Placental pericyte (primary cell): ENCODE measurements around the gene ARIH2. TPM values are rescaled to one million over a fixed set of nuclear protein-coding genes. Genes with fewer than 3 reads are reported as not detected.

Experiments
- small RNA-seq: library from RNA; depleted of rRNA; stranded (forward); fragments of <200 nt; gene quantifications from one replicate; pipeline ENCODE3, GENCODE V24; 2012; ENCODE audit warnings: low replicate concordance
- total RNA-seq: library from RNA; depleted of rRNA; stranded (reverse); fragments of >200 nt; gene quantifications from 2 replicates; pipeline ENCODE4 v1.2.3, GENCODE V29; 2012

Gene ARIH2
- total RNA-seq: 91.7 and 92.5 TPM in 2 replicates

DNA sequence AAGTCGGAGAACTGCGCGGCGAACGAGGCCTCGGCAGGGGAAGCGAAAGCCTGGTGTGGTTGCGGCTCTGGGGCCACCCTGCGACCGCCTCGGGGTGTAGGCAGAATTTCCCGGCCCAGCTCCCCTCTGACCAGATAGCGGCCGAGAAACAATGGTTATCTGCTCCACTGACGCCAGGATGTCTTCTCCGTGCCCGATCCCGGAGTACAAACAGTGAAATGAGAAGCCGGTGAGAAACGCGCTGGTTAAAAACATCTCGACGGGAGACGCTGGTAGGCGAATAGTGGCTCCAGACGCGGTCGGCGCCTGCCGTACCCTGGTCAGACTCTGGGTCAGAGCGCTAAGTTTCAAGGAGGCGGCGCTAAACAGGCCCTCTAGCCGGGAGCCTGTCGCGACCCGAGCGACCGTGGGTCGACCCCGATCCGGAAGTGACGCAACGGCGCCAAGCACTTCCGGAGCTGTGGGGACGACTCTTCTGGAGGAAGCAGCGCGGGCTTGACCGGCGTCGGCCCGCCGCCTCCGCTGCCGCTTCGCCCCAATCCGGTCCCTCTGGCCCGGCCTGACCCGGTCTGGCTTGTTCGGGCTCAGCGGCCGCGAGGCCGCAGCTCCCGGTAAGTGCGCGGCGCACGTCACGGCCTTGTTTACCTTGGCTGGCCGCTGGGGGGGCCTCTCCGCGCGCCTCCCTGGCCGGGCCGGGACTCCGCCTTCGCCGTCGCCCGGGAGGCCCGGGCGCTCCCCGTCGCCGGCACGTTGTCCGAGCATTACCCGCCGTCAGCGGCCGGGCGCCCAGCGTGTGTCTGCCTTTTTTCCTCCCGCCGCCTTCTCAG, at the start of gene ARIH2:
ARIH2 (plus strand) TSS at position 455 of the 827 bp plus-strand sequence. CDS start 8,717 bp downstream, outside the sequence.

DNA sequence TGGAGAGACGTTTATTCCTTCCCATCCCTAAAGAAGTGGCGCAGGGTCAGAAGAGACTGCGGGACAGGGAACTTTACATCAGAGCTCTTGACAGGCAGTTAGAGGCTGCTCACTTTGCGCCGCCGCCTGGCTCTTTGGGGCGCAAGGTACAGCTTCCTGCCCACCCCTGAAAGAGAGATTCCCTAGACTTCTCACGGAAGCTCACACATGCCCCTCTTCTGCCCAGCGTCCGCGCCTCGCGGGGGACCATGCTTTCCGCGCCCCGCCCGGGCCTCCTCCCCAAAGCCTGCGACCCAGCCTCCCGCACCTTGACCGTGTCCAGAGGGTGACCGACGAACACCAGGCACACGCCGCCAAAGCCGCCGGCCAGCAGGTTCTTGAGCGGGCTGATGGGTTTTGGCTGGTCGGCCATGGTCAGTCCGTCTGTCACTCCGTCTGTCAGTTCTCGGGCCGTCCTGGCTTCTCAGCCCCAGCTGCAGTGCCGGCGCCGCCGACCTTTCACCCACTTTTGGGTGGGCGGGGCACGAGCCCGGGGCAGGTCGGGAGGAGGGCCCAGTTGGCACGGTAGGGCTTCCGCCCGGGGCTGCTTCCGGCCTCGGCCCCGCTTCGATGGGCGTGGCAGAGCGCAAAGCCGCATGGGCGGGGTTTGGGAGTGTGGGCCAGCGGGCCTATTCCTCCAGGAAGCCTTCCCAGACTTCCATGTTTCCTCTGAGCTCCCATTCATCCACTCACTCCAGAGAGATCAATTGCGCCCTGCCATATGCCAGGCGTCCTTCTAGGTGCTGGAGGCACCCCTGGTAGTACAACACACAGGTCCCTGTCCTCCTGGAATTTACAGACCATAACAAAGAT, 20.0 kb upstream of the ARIH2 start, which contains the start of gene SLC25A20:
SLC25A20 (minus strand) TSS at position 500 of the 852 bp plus-strand sequence; CDS start at position 412, 88 bp downstream.

DNA sequence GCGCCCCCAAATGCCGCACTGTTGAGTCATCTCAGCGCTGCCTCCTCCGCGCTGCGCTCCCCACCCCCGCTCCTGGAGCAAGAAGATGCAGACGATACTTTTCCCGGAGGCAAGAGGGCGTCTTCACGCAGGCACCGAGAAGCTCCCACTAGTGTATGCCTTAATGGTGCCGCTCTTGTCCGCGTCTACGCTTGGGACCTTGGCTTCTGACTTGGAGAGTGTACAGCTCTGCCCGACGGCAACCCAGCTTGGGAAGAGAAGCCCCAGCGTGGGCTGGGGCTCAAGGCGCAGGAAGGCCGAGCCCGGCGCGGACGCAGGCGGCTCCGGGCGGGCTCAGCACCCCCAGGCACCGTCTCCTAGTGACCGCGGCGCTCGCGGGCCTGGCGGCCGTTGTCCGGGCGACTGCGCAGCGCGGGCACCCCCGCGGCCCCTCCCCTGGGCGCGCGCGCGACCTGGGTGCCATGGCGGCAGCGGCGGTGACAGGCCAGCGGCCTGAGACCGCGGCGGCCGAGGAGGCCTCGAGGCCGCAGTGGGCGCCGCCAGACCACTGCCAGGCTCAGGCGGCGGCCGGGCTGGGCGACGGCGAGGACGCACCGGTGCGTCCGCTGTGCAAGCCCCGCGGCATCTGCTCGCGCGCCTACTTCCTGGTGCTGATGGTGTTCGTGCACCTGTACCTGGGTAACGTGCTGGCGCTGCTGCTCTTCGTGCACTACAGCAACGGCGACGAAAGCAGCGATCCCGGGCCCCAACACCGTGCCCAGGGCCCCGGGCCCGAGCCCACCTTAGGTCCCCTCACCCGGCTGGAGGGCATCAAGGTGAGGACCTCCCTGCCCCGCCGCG, 71.4 kb downstream of the ARIH2 start, which contains the start of gene P4HTM:
P4HTM (plus strand) TSS at position 446 of the 840 bp plus-strand sequence; CDS start at position 462, 16 bp downstream.

DNA sequence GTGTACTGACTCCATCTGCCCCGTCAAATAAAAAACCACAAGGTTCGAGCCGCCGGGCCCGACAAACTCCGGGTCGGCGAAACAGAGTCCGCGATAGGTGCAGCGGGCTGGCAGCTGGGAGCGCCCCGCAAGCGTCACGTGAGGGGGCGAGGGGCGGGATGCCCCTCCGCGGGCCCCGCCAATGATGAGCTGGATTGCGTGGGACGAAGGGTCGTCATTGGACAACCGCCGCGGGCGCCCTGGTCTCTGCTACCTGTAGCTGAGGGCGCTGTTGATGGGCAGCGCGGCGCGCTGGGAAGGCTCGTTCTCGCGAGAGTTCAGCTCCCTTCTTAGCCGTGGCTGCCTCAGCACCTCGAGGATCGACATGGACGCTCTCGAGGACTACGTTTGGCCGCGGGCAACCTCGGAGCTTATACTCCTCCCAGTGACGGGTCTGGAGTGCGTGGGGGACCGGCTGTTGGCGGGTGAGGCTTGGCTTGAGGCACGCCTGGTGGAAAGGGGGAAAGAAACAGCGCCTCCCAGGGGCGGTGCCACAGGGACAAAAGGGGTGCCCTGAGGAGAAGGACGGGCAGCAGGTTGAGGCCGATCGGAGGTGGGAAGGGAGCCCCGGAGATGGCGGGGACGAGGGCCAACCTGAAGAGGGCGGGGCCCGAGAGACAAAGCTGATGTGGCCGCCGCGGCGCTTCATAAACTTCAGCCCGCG, 88.6 kb downstream of the ARIH2 start, which contains the start of gene WDR6:
WDR6 (plus strand) TSS at position 324 of the 703 bp plus-strand sequence; CDS start at position 365, 41 bp downstream.

DNA sequence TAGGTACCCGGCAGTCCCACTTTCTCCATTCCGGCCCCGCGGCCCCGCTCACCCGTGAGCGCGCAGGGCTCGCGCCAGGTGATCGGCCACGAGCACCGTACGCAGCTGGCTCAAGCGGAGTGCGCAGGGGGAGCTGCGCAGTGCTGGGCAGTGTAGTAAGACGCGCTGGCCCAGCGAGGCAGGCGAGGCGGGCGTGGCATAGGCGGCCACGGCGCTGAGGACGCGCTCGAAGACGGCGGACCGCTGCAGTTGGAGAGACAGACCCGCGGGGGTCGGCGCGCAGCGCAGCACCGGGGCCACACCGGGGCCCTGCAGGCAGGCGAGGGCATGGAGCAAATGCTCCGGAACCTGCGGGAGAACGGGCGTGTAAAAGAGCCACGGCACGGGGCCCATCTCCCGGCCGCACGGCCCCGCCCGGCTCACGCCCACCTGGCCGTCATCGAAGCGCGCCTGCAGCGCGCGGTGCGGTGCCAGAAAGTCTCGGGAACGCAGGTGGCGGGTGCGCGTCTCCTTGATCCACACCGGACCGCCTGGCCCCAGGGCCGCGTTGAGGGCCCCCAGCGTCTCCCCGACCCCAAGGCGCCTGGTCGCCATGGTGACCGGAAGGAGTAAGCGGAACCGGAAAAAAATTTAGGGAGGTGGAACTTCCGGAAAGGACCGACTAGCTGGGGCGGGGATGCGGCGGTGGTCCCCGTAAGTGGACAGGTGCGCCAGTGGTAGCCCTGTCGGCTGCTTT, 99.5 kb downstream of the ARIH2 start, which contains the start of gene DALRD3:
DALRD3 (minus strand) TSS at position 610 of the 736 bp plus-strand sequence; CDS start at position 594, 16 bp downstream.

DNA sequence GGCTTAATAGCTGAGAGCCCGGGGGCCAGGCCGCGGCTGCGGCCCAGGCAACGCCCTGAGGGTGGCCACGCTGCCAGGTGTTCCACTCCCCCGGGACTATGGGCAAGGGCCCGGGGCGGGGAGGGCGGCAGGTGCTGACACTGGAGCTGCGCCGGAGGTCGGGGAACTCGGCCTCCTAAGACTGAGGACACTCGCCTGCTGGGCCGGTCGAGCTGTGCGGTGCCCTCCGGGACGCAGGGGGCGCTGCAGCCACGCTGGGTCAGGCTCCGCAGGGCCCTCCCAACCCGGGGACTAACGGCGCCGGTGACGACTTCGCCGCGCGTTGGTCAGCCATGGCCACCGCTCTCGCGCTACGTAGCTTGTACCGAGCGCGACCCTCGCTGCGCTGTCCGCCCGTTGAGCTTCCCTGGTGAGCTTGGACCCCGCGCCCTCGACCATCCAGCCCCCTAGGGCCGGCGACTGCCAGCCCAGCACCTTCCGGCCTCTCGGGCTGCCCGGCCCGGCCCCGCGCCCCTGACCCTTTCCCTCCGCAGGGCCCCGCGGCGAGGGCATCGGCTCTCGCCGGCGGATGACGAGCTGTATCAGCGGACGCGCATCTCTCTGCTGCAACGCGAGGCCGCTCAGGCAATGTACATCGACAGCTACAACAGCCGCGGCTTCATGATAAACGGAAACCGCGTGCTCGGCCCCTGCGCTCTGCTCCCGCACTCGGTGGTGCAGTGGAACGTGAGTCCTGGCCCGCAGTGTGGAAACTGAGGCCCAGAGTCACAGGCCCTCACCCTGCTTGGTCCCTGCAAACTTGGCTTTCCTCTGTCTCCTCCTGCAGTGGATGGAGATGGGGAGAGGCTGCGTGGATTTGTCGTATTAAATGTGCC, 103.4 kb downstream of the ARIH2 start, which contains the start of gene NDUFAF3:
NDUFAF3 (plus strand) TSS at position 309 of the 875 bp plus-strand sequence; CDS start at position 333, 24 bp downstream.

DNA sequence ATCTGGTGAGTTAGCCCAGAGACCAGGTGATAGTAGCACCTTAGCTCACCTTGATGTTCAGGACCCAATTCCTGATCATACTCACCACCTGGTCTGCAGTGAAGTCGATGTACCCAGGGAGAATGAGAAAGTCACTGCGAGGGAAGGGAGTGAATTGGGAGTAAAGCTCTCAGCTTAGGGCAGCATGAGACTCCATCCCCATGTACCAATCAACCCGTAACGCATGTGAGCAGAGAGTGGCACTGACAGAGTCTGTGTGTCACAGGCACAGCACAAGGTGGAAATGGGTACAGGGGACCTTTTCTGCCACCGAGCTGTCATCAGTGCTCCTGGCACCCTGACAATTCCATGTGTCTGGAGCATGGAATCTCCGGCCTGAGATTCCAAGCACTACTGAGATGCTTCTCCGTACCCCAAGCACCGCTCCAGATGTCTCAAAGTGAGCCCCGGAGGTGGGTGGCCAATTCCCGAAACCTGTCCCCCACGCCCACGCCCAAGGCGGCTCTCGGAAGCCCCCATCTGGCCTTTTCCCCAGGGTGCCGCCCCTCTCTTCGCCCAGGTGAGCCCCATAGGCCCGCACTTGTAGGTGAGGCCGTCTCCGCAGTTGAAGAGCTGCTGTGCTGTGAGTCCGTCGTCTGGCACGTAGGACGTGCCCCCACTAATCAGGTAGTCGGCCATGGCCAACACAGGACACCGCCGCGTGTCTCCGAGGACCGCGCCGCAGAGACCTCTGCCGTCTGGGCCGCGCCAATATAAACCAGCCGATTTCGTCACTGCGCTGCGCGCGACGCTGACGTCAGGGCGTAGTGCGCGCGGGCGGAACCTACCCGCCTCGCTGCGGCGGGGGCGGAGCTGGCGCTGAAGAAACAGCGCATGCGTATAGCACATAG, 110.3 kb downstream of the ARIH2 start, which contains the start of gene IMPDH2:
IMPDH2 (minus strand) TSS at position 726 of the 890 bp plus-strand sequence; CDS start at position 678, 48 bp downstream.

Small RNA genes within 50 kb of the gene (small RNA-seq; reads per million reads assigned to genes)
- gene MIR191 (25,771 reads per million, percentile 100 among the genes with 10 or more reads in this experiment), gene MIR425 (1,169 reads per million, percentile 100 among the genes with 10 or more reads in this experiment)

Other genes with a start within 250 kb of the ARIH2 start
- 21.9 and 23.8 TPM in 2 replicates for gene NCKIPSD, start 232.9 kb upstream of the ARIH2 start, total RNA-seq
- 38.7 and 39.9 TPM in 2 replicates for gene IP6K2, start 201.6 kb upstream of the ARIH2 start, total RNA-seq
- 35.5 and 73.4 TPM in 2 replicates for gene PRKAR2A, start 71.0 kb upstream of the ARIH2 start, total RNA-seq
- gene SLC25A20, start 20.0 kb upstream of the ARIH2 start, total RNA-seq: 17.1 and 18.6 TPM in 2 replicates
- 24.5 and 25.9 TPM in 2 replicates for gene P4HTM, start 71.4 kb downstream of the ARIH2 start, total RNA-seq
- 89.9 and 94.8 TPM in 2 replicates for gene WDR6, start 88.5 kb downstream of the ARIH2 start, total RNA-seq
- 54.1 and 59.1 TPM in 2 replicates for gene DALRD3, start 99.7 kb downstream of the ARIH2 start, total RNA-seq
- gene NDUFAF3, start 103.3 kb downstream of the ARIH2 start, total RNA-seq: 39.4 and 56.9 TPM in 2 replicates
- 196 and 272 TPM in 2 replicates for gene IMPDH2, start 110.6 kb downstream of the ARIH2 start, total RNA-seq
- 139 and 158 TPM in 2 replicates for gene QRICH1, start 175.2 kb downstream of the ARIH2 start, total RNA-seq
- gene QARS1, start 185.9 kb downstream of the ARIH2 start, total RNA-seq: 408 and 447 TPM in 2 replicates
- 44.8 and 56.7 TPM in 2 replicates for gene USP19, start 202.0 kb downstream of the ARIH2 start, total RNA-seq
- 303 and 395 TPM in 2 replicates for gene LAMB2, start 214.2 kb downstream of the ARIH2 start, total RNA-seq
- gene CCDC71, start 247.5 kb downstream of the ARIH2 start, total RNA-seq: 28.5 and 30.0 TPM in 2 replicates